NCI-H82 treated with DMSO at 0.1 percent for 48 hours (cell line): ENCODE measurements around the gene CSRNP3.
A peak's percentile ranks its signal among the peaks of the same experiment; 100 is the strongest.

Source experiments
- DNase-seq: peaks from one replicate; lab custom pipeline; 2025; ENCODE audit not compliant: unreplicated experiment; lab: John Stamatoyannopoulos, UW

CSRNP3 gene, protein sequence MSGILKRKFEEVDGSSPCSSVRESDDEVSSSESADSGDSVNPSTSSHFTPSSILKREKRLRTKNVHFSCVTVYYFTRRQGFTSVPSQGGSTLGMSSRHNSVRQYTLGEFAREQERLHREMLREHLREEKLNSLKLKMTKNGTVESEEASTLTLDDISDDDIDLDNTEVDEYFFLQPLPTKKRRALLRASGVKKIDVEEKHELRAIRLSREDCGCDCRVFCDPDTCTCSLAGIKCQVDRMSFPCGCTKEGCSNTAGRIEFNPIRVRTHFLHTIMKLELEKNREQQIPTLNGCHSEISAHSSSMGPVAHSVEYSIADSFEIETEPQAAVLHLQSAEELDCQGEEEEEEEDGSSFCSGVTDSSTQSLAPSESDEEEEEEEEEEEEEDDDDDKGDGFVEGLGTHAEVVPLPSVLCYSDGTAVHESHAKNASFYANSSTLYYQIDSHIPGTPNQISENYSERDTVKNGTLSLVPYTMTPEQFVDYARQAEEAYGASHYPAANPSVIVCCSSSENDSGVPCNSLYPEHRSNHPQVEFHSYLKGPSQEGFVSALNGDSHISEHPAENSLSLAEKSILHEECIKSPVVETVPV

DNA sequence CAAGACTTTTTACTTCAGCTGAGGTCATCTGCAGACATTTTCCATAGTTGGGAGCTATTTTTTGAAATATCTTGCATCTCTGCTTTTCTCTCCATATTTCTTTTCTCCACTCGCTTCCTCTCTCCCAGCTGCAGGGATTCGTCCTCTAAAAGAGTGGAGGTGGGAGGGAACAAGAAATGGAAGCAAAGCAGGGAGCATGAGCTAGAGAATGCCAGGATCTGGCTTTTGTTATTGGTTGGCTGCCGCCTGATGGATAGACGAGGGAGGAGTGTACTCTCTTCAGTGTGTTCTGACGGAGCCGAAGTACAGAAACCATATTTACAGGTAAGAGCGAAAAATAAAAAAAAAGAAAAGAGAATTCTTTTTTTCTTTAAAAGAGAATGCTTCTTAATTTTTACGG is at the start of gene CSRNP3:
TSS of gene CSRNP3 (plus strand) at position 282 of the 400 bp plus-strand sequence. CDS start 125,368 bp downstream, outside the sequence.
- peak; percentile 95 for DNase-seq

DNA sequence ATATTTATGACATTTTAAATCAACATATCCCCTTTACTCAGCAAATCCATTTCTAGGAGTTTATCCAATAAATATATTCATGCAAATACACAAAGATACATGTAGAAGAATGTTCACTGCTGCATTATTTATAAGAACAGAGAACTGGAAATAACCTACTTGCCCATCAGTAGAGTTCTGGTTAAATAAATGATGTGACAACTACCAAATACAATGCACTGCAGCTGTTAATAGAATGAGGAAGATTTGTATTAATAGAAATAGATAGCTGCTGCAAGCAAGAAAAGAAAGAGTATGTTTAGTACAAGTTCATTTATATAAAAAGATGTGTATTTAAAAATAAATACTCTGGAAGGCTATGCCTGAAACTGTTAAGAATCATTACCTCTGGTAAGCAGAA is 49.3 kb upstream of the CSRNP3 start:
- DNase-seq: no peak

GRCh38 chr2:165423081-165423480 is 46.4 kb upstream of the CSRNP3 start:
- DNase-seq: no peak

DNA sequence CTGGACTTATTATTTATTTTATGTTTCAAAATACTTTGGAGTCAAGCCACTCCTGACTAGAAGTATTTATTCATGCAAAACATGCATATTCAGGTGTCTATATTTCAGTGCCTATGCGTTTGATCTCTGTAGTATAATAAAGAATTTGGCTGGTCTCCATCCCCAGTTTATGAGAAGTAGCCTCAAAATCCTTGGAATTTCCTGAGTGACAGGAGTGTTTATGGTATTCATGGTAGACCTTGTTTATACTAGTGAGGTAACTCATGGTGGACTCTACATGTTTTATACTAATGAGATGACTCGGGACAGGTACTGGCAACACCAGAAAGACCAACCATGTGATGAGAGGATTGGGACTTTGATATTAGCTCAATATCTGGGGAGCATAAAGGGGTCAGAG is 43.9 kb upstream of the CSRNP3 start:
- DNase-seq: no peak

DNA sequence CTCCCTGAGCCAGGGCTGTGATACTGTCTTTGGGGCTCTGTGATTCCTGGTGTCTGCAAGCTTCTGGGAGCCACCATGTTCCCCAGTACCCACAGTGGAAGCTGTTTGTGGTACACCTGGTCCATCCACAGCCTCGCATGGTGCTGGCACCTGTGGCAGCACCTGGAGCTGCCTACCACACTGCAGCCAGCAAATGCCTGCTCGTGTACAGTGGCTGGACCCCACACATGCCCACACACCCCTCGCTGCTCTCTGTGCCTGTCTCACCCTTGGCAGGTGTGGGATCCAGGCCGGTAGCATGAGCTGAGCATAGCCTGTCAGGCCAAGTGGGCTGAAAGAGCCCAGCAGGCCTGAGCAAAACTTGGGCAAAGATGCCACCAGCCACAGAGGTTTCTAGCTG is 41.8 kb upstream of the CSRNP3 start:
- DNase-seq: no peak

GRCh38 chr2:165428926-165429325 is 40.6 kb upstream of the CSRNP3 start:
- no peak for DNase-seq

DNA sequence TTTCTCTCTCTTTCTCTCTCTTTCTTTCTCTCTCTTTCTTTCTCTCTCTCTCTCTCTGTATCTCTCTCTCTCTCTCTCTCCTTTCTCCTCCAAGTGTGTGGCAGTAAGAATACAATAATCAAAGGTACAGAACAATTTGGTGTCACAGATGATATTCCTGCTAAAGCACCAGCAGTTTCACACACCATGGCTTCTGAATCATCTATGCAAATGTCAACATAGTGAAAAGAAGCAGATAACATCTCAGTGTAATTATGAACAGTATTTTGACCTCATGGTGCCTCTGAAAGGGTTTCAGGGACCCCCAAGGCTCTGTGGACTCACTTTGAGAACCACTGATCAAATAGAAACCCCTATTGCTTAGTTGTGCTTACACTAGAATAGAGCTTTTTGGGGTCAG is 38.5 kb upstream of the CSRNP3 start:
- DNase-seq: no peak

DNA sequence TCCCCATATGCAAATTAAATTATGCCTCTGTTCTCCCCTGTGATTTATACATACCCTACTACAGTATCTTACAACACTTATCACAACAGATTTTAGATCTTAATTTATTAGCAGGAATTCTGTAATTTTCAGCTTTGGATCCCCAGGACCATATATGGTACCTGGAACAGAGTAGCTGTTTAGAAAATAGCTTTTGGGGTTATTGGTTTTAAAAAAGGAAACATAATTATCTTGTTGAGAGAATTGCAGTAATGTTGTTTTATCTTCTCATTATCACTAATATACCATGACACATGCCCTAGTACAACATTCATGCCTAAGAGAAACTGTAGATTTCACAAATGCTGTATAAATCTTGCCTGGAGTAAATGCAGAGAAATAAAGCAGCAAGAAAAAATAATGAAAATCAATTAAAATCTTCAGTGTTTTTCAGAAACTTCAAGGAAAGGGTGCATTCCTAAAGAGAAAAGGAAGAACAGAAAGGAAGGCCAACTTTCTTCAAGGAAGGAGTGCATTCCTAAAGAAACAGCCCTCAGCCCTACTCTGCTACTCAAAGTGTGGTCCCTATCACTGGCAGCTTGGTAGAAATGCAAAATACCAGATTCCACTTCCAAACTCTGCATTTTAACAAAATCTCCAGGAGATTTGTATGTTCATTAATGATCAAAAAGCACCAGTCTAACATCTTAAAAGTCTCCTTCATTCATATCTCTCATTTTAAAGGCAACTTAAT is 37.1 kb upstream of the CSRNP3 start:
- no peak for DNase-seq

DNA sequence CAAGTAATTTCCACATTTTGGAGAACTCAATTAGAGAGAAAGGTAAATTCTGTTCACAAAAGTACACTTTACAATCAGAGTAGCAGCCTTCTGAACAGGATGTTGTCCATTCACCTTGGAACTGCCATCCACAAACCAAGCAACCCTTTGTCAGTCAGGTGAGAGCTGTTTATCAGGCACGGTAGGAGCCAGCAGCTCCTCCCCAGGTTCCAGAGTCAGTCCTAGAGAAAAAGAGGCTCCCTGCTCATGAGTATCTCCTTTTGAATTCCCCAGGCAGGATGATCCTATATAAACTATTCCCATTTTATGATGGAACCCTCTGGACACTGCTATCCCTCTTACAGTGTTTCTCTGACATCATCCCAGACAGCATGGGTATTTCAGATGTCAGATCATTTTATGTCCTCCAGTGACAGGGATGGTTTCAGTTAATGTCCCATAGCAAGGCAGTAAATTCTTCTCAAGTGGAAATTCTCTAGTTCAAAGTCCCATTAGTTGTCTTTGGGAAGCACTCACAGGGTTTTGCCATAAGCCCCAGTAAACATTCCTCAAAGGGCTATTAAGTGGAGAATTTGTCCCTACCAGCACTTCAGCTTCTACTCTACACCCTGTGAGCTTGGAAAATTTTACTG is 34.5 kb upstream of the CSRNP3 start:
- DNase-seq: no peak

- no peak for DNase-seq
Measured at GRCh38 chr2:165435611-165436010, 33.9 kb upstream of the CSRNP3 start.

DNA sequence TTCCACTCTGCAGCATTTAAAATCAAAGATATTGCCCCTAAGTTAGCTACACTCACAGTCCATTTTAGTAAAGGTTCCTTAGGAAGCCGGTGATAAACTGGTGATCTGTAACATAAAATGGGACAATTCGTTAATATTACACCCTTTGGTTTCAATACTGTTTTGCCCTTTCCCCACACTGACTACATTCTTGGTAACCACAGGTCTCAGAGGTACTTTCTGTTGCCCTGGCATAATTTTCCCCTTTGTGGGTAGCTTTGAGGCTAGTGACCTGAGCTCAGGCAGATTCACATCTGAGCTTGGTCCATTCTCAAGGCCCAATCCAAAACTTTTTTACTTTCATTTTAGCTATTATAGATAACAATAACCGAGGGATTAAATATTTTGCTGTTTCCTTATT is 32.9 kb upstream of the CSRNP3 start:
- no peak for DNase-seq

- no peak for DNase-seq
Measured at GRCh38 chr2:165440367-165440766, 29.1 kb upstream of the CSRNP3 start.

DNA sequence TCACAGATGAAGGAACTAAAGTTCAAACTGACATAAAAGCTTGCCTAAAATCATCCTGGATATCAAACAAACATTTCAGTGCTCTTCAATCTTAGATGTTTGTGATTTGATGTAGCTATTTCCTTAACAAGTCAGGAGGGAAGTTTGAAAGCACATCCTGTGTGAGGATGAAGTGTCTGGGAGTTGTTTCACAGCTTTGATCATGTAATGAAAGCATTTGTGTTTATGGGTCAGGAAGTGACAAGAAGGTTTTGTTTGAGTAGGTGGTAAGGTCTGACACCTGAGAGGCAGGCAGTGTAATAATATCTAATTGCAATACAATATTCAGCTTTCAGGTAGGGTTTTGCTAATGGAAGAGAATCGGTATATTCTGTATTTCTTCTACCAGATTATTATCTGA is 26.0 kb upstream of the CSRNP3 start:
- no peak for DNase-seq

DNA sequence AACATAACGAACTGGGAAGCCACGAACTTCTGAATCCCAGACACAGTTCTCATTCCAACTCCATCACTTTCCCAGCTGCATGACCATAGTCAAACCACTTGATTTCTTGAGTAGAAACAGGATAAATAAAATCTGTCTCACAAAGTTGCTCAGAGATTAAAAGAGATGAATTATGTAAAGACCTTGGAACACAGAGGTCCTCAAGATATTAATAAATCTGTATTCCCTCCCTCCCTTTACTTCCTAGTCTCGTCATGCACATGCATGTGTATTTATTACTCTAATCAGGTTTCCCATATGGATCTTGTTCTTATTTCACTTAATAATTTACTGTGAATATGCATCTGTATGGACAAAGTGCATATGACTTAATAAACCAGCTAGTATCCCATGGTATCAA is 21.1 kb upstream of the CSRNP3 start:
- DNase-seq: no peak

GRCh38 chr2:165450156-165450555 is 19.3 kb upstream of the CSRNP3 start:
- DNase-seq: no peak

- DNase-seq: no peak
Measured at GRCh38 chr2:165452327-165452726, 17.2 kb upstream of the CSRNP3 start.

DNA sequence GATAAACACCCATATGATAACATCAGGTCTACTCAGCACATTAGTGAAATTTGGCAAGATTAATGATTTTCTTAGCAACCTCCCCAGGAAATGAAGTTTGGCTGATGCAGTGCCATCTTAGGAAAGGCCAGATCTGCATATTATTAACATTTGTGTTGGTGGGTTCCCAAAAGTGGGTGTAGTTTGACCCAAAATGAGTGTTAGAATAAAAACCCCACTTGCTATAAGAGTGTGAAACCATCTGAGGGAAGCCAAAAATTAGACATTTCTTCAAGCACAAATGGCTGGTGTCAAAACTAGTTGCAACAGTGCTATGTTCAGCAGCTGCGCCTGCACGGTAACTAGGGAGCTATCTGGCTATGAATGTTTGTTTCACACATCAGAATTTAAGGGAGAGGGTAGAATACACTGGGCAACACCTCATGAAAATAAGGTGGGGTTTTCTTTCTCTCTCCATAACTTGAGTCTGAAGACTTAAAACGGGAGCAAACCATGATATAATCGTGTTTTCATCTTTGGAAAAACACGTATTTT is 15.9 kb upstream of the CSRNP3 start:
- no peak for DNase-seq

GRCh38 chr2:165454905-165455304 is 14.6 kb upstream of the CSRNP3 start:
- no peak for DNase-seq

- DNase-seq: no peak
Measured at GRCh38 chr2:165456027-165456426, 13.5 kb upstream of the CSRNP3 start.

DNA sequence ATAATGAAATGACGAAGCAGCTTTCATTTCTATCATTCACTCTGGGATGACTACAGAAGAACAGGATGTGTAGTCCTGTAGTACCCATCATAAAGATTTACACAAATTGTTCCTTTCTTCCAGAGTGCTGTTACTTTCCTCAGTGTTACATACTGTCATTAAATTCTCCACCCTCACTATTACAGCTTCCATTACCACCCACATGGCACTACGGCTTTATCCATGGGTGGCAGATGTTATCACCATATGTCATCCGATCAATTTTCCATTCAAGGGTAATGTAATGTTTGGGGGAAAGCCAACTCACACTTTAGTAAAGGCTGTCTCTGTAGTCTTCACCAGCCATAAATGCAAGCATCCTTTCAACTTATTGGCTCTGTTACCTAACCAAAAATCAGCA is 7.1 kb upstream of the CSRNP3 start:
- DNase-seq: peak; percentile 99

GRCh38 chr2:165466386-165466785 is 3.1 kb upstream of the CSRNP3 start:
- DNase-seq: no peak
